Heart left ventricle (tissue), 16 donors: ENCODE results near the gene UNC5C. TPM values are rescaled to one million over a fixed set of nuclear protein-coding genes. Genes with fewer than 3 reads are reported as not detected.

Experiments
- ATAC-seq, 4 donors: fragments of 200-7000 bp; cut with Tn5 transposase; one replicate each; pipeline ENCODE4 v1.9.1; 2020 to 2022; ENCODE audit warnings: moderate library complexity in 4 of 4, mild to moderate bottlenecking in 3 of 4, moderate number of reproducible peaks in 1 of 4
- DNase-seq, 5 donors: peaks; one replicate each; pipeline ENCODE4 v3.0.0-alpha.2; 2020
- H3K27ac ChIP-seq, 12 donors: fragments of 200-600 bp; sonication (generic) in 4 of 12; one replicate each; pipeline versions ENCODE4 v1.5.0 to v1.8.0; 2016 to 2022; ENCODE audit warnings: mild to moderate bottlenecking in 2 of 12
- H3K27me3 ChIP-seq, 9 donors: fragments of 200-600 bp; sonication (generic) in 2 of 9; one replicate each; pipeline versions ENCODE4 v1.5.1 to v1.8.0; 2016 to 2022; ENCODE audit warnings: mild to moderate bottlenecking in 3 of 9
- H3K36me3 ChIP-seq, 9 donors: fragments of 200-600 bp; sonication (generic) in 2 of 9; one replicate each; pipeline versions ENCODE4 v1.5.0 to v1.8.0; 2018 to 2022; ENCODE audit warnings: mild to moderate bottlenecking in 2 of 9
- H3K4me1 ChIP-seq, 12 donors: fragments of 200-600 bp; sonication (generic) in 4 of 12; one replicate each; pipeline versions ENCODE4 v1.5.0 to v1.8.0; 2016 to 2022; ENCODE audit warnings: mild to moderate bottlenecking in 3 of 12
- H3K4me3 ChIP-seq, 12 donors: fragments of 200-600 bp; sonication (generic) in 4 of 12; one replicate each; pipeline versions ENCODE4 v1.5.0 to v1.8.0; 2017 to 2022; ENCODE audit warnings: mild to moderate bottlenecking in 9 of 12, moderate library complexity in 4 of 12
- H3K9me3 ChIP-seq, 12 donors: fragments of 200-600 bp; sonication (generic) in 4 of 12; one replicate each; pipeline versions ENCODE4 v1.5.0 to v1.8.0; 2016 to 2022; ENCODE audit warnings: mild to moderate bottlenecking in 1 of 12
- POLR2A ChIP-seq, 2 donors: fragments of 450-650 bp; IDR thresholded peaks; one replicate each; pipeline ENCODE4 v1.6.1; 2017; ENCODE audit warnings: antibody characterized with exemption in 2 of 2, mild to moderate bottlenecking in 2 of 2, moderate library complexity in 2 of 2
- WGBS, 4 donors: extraction: QIAGEN DNeasy Blood & Tissue Kit in 2 of 4; methylation state at CpG; one replicate each; pipeline versions ENCODE4 v1.1.5 to v1.1.7; 2013 to 2018; 5-methylcytosine and 5-hydroxymethylcytosine counted together
- intact Hi-C, 10 donors: fragments of 100-400 bp; cut with DNase I; formaldehyde crosslinking; loops; one replicate each; pipeline versions ENCODE4 v1.11.1 to v1.14.2; 2022
- polyA plus RNA-seq, 2 donors: library from polyadenylated mRNA; stranded (reverse); fragments of 200-250 nt; gene quantifications; one replicate each; pipeline ENCODE4 v1.2.3, GENCODE V29; 2013
- total RNA-seq, 9 donors: library from RNA; depleted of rRNA in 2 of 9; stranded (reverse); fragments of >200 nt in 2 of 9; fragmentation: NEBNext Ultra II Directional in 3 of 9; extraction: Animal tissue kit (Norgen Biotek cat#: 25700) in 3 of 9; gene quantifications; one replicate each; pipeline versions ENCODE4 v1.1.0 to v1.2.4, GENCODE V29; 2016 to 2023
- TF ChIP-seq, protein P1 (sequence below), 12 donors: fragments of 200-600 bp; sonication (generic) in 4 of 12; IDR thresholded peaks; one replicate each; pipeline versions ENCODE4 v1.5.0 to v1.8.0; 2018 to 2022; ENCODE audit warnings: antibody characterized with exemption in 12 of 12, mild to moderate bottlenecking in 5 of 12
- donor health status: ischemic (EF 13 %, LVEDD 7.1; RV severe dilation, severe dysfunction).
- donor health status: healthy with polysubstance abuse.
- donor health status: DM: no; HTN: yes; CAD: no.
- donor health status: DM: no; HTN: no; CAD: no.
- donor health status: ischemic (EF 25% LVEDD 6.9; RV normal size, moderate dysfunction).
- donor health status: ischemic (EF 25% LVEDD 5.7; RV mildly dilated, moderate dysfunction).
- donor health status: healthy.
- donor health status: DM: yes; HTN: yes; CAD: no.
- donor health status: ischemic (EF 35%, LVEDD 5.7; RV mildly dilated, moderate dysfunction).
- donor health status: nonischemic (EF 11% LVEDD 7.7; RV severe dilation, severe dysfunction).
- donor health status: DM: yes; HTN: yes; CAD: no.
- donor health status: PGD.
- donor health status: ischemic (EF 29% LVEDD 5.4; RV normal size, mild dysfunction).
- donor health status: nonischemic (EF 23%, LVEDD 6.1; RV moderate dilation, normal function).

The UNC5C gene
- total and polyA plus RNA-seq, 11 donors, result 0.23 to 2.8 (median 1.7) TPM

GRCh38 chr4:95156452-95156765 is 392.4 kb downstream of the UNC5C start:
- intact Hi-C loops, result no loop called here
- no peak for ATAC-seq

DNA sequence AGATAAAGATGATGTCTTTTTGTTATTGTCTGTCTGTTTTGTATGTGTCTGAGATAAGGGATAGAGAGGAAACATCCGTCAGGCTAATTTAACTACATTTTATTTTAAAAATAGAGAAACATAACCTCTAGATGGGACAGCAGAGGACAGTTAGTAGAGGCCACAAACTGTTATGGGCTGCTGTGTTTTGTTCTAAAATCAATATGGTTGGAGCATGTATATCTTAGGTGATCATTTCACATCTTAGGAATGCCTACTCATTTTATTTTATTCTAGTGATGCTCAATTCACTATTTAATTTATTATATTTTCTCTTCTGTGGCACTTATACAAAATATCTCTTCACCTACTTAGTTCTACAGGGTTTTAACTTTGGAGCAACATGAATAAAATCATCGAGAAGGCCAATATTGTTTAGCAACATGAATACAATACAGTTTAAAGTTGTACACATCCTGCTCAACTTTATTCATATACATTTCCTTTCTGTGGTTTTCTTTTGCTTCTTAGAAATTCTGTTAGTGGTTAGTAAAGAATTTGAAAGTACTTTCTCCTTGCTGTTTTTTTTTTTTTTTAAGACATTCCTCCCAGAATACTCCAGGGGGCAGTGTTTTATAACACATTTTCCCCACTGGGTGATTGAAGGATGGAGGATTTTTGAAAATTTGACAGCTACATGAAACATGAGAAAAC is 392.9 kb downstream of the UNC5C start:
- WGBS, 4 donors, result 76 to 83% (median 79%) methylated on average over 2 of the region's 2 CpGs
- H3K36me3 ChIP-seq, result no peaks in the 10 kb centered on the region
- intact Hi-C loops, result no loop called here
- ATAC-seq (no peak), DNase-seq (no peak)
- no peaks in the 10 kb centered on the region for H3K9me3 ChIP-seq
- no peak overlapping the region for H3K4me3 ChIP-seq
- H3K27me3 ChIP-seq, result no peaks in the 10 kb centered on the region
- no peak overlapping the region for H3K27ac ChIP-seq
- no peaks in the 10 kb centered on the region for H3K4me1 ChIP-seq
- TF ChIP-seq POLR2A (IDR thresholded peaks at IDR 0.05), result no peak
- TF ChIP-seq, protein P1, sequence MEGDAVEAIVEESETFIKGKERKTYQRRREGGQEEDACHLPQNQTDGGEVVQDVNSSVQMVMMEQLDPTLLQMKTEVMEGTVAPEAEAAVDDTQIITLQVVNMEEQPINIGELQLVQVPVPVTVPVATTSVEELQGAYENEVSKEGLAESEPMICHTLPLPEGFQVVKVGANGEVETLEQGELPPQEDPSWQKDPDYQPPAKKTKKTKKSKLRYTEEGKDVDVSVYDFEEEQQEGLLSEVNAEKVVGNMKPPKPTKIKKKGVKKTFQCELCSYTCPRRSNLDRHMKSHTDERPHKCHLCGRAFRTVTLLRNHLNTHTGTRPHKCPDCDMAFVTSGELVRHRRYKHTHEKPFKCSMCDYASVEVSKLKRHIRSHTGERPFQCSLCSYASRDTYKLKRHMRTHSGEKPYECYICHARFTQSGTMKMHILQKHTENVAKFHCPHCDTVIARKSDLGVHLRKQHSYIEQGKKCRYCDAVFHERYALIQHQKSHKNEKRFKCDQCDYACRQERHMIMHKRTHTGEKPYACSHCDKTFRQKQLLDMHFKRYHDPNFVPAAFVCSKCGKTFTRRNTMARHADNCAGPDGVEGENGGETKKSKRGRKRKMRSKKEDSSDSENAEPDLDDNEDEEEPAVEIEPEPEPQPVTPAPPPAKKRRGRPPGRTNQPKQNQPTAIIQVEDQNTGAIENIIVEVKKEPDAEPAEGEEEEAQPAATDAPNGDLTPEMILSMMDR (IDR thresholded peaks at IDR 0.05), result peak; percentile 36 to 68 (median 53)

More at GRCh38 chr4:95156452-95156765, 392.4 kb downstream of the UNC5C start:
- Histone ChIP-seq H3K4me1 (no peaks in the 10 kb centered on the region), H3K9me3 (no peaks in the 10 kb centered on the region), H3K4me3 (no peak overlapping the region), H3K27ac (no peak overlapping the region), H3K36me3 (no peaks in the 10 kb centered on the region), H3K27me3 (no peaks in the 10 kb centered on the region)
- WGBS, 4 donors, result 37 to 50% (median 43%) methylated on average over 3 of the region's 3 CpGs
- TF ChIP-seq, protein P1 (IDR thresholded peaks at IDR 0.05), result peak in 1 of 12 donors; percentile 11
- TF ChIP-seq POLR2A (IDR thresholded peaks at IDR 0.05), result no peak
- DNase-seq, result no peak

DNA sequence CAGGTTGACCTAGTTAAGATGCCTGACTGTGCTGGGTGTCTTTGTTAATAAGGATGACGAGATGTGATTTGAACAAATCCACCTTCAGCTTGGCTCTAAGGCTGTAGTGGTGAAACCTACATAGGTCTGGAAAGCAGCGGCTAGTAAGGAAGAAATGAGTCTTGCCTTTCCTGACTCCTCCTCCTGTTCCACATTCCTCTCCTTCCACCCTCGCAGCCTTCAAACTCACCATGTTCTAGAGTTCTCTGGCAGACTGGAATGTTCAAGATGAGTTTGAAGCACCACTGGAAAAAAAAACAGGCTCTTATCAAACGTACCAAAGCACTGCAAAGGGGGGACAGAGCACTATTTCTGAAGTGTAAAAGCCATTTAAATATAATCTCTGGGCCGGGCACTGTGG is 395.6 kb downstream of the UNC5C start:
- Histone ChIP-seq H3K27ac (no peak overlapping the region), H3K36me3 (no peaks in the 10 kb centered on the region), H3K4me3 (no peak overlapping the region), H3K27me3 (no peaks in the 10 kb centered on the region), H3K9me3 (no peaks in the 10 kb centered on the region), H3K4me1 (no peaks in the 10 kb centered on the region)
- DNase-seq (no peak), ATAC-seq (peak in 1 of 4 donors; percentile 36)
- intact Hi-C loops, result no loop called here
- TF ChIP-seq, protein P1 (IDR thresholded peaks at IDR 0.05), result no peak
- no peak for TF ChIP-seq POLR2A (IDR thresholded peaks at IDR 0.05)
- 40 to 62% (median 55%) methylated on average over 5 of the region's 5 CpGs for WGBS, 4 donors

DNA sequence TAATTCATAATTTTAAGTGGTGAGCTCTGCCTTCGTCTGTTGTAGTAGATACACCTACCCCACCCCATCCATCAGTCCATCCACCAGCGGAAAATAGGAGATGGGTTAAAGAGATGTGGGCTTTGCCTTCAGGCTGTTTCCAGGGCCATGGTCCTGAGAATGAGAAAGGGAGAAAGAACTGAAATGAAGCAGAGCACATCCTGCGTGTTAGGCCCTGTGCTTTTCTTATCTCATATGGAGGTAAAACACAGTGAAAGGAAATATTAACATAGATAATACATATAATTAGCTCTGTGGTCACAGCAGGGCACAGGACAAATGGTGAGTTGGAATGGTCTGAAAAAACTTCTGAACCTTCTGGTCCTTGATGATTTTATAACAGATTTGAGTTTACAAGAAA is 397.5 kb downstream of the UNC5C start:
- H3K4me1 ChIP-seq, result no peaks in the 10 kb centered on the region
- TF ChIP-seq, protein P1 (IDR thresholded peaks at IDR 0.05), result no peak
- TF ChIP-seq POLR2A (IDR thresholded peaks at IDR 0.05), result no peak
- H3K4me3 ChIP-seq, result no peak overlapping the region
- 81 to 88% (median 82%) methylated on average over 3 of the region's 3 CpGs for WGBS, 4 donors
- intact Hi-C loops, result no loop called here
- no peaks in the 10 kb centered on the region for H3K27me3 ChIP-seq
- DNase-seq (no peak), ATAC-seq (no peak)
- H3K27ac ChIP-seq, result no peak overlapping the region
- H3K36me3 ChIP-seq, result no peaks in the 10 kb centered on the region
- no peaks in the 10 kb centered on the region for H3K9me3 ChIP-seq
